Neural crest cell (in vitro differentiated cells): ENCODE data around the gene UGT1A5. TPM values are rescaled to one million over a fixed set of nuclear protein-coding genes. Genes with fewer than 3 reads are reported as not detected.
A peak's percentile ranks its signal among the peaks of the same experiment; 100 is the strongest.

Experiments
- DNase-seq: peaks from one replicate; pipeline ENCODE4 v3.0.0; 2021; ENCODE audit warnings: low read depth, mixed read lengths, low spot score
- H3K27ac Mint-ChIP-seq: one replicate; pipeline ENCODE4 v1.8.0; 2021; ENCODE audit warnings: mild to moderate bottlenecking, mixed read lengths; ENCODE audit not compliant: unreplicated experiment
- H3K27me3 Mint-ChIP-seq: 2 replicates; pipeline ENCODE4 v1.8.0; 2021; ENCODE audit warnings: low read depth, mild to moderate bottlenecking, mixed read lengths
- H3K36me3 Mint-ChIP-seq: 2 replicates; pipeline ENCODE4 v1.8.0; 2021; ENCODE audit warnings: low read depth, mild to moderate bottlenecking, mixed read lengths
- H3K4me1 Mint-ChIP-seq: 2 replicates; pipeline ENCODE4 v1.8.0; 2021; ENCODE audit warnings: mixed read lengths
- H3K4me3 Mint-ChIP-seq: one replicate; pipeline ENCODE4 v1.8.0; 2021; ENCODE audit warnings: mild to moderate bottlenecking, mixed read lengths
- H3K9me3 Mint-ChIP-seq: 2 replicates; pipeline ENCODE4 v1.8.0; 2021; ENCODE audit warnings: mixed read lengths
- total RNA-seq: library from RNA; stranded (reverse); gene quantifications from 2 replicates; pipeline ENCODE4 v1.2.1, GENCODE V29; 2021
- TF ChIP-seq, protein P1 (sequence below): fragments of 200-600 bp; sonication (generic); conservative IDR thresholded peaks from 2 replicates; pipeline ENCODE4 v1.5.0; 2021; ENCODE audit warnings: antibody characterized with exemption, mild to moderate bottlenecking

UGT1A5 gene
- total RNA-seq, 1 donor from 2014 or later, result not detected

- Mint-ChIP-seq H3K9me3 (no peaks in the 10 kb centered on the region), H3K36me3 (no peaks in the 10 kb centered on the region), H3K4me3 (no peak overlapping the region), H3K27me3 (no peaks in the 10 kb centered on the region), H3K4me1 (peaks cover 12% of the 10 kb centered on the region), H3K27ac (no peak overlapping the region)
- no peak for DNase-seq
- TF ChIP-seq, protein P1, sequence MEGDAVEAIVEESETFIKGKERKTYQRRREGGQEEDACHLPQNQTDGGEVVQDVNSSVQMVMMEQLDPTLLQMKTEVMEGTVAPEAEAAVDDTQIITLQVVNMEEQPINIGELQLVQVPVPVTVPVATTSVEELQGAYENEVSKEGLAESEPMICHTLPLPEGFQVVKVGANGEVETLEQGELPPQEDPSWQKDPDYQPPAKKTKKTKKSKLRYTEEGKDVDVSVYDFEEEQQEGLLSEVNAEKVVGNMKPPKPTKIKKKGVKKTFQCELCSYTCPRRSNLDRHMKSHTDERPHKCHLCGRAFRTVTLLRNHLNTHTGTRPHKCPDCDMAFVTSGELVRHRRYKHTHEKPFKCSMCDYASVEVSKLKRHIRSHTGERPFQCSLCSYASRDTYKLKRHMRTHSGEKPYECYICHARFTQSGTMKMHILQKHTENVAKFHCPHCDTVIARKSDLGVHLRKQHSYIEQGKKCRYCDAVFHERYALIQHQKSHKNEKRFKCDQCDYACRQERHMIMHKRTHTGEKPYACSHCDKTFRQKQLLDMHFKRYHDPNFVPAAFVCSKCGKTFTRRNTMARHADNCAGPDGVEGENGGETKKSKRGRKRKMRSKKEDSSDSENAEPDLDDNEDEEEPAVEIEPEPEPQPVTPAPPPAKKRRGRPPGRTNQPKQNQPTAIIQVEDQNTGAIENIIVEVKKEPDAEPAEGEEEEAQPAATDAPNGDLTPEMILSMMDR, result no peak
These were observed 106.2 kb downstream of the UGT1A5 start for GRCh38 chr2:233818639-233819621.

DNA sequence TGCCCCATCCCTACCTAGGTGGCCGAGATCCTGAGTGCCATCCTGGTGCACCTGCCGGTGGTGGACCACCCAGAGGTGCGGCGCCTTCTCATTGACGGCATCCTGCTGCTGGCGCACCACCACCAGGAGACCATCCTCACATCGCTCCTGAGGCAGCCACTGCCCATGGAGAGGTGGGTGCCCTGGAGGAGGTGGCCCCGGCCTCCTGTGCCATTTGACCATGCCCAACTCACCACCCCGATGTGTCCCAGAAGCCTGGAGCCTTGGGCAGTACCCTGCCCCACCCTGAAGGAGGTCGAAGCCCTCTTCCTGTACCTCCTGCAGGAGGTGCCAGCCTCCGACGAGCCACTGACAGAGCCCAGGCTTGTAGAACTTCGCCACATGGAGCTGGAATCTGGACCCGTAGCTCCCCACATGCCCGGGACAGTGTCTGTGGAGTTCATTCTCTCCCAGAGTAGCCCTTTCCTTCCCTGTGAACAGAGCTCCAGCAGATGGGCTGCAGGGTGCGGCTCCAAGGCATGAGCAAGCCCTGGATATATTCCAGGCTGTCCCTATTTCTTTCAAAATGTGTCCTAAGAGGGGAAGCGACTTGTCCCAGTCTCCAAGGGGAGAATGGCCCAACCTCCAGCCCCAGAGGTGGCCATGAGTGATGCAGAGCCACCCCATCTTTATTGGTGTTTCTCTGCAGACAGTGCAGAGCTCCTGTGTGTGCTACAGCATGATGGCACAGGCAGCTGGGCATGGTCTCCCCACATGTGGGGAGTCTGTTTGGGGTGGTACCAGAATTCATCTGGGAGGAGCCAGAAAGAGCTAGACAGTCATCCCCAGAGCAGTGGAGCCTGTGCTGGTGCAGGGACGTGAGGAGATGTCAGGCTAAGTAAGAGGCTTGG, 107.4 kb downstream of the UGT1A5 start:
- Mint-ChIP-seq H3K27ac (peak overlapping the region; percentile 57), H3K36me3 (no peaks in the 10 kb centered on the region), H3K4me1 (peaks cover 12% of the 10 kb centered on the region), H3K9me3 (no peaks in the 10 kb centered on the region), H3K27me3 (no peaks in the 10 kb centered on the region), H3K4me3 (no peak overlapping the region)
- DNase-seq, result no peak
- TF ChIP-seq, protein P1, result no peak

- Mint-ChIP-seq H3K27ac (no peak overlapping the region), H3K9me3 (no peaks in the 10 kb centered on the region), H3K36me3 (no peaks in the 10 kb centered on the region), H3K27me3 (no peaks in the 10 kb centered on the region), H3K4me3 (no peak overlapping the region), H3K4me1 (peaks cover 12% of the 10 kb centered on the region)
- TF ChIP-seq, protein P1, result no peak
- no peak for DNase-seq
These were observed 108.0 kb downstream of the UGT1A5 start for GRCh38 chr2:233820774-233821105.

- no peak for DNase-seq
- no peak overlapping the region for H3K27ac Mint-ChIP-seq
- H3K9me3 Mint-ChIP-seq, result no peaks in the 10 kb centered on the region
- no peaks in the 10 kb centered on the region for H3K27me3 Mint-ChIP-seq
- H3K36me3 Mint-ChIP-seq, result no peaks in the 10 kb centered on the region
- H3K4me3 Mint-ChIP-seq, result no peak overlapping the region
- TF ChIP-seq, protein P1, result no peak
- peaks cover 9% of the 10 kb centered on the region for H3K4me1 Mint-ChIP-seq
These were observed 108.5 kb downstream of the UGT1A5 start for GRCh38 chr2:233821196-233821595.

- Mint-ChIP-seq H3K9me3 (no peaks in the 10 kb centered on the region), H3K4me3 (no peak overlapping the region), H3K4me1 (peaks cover 4% of the 10 kb centered on the region), H3K27ac (no peak overlapping the region), H3K27me3 (no peaks in the 10 kb centered on the region), H3K36me3 (no peaks in the 10 kb centered on the region)
- TF ChIP-seq, protein P1, result no peak
- DNase-seq, result no peak
These were observed 109.0 kb downstream of the UGT1A5 start for GRCh38 chr2:233821709-233822100.
